Stimulated activated CD4-positive, alpha-beta T cell treated with anti-CD3 and anti-CD28 coated beads, Interleukin-15, amount 100 ng/mL, for 48 hours (primary cell): ENCODE results near the gene ARVCF.

ENCODE experiments used
- DNase-seq, 2 donors: peaks; one replicate each; pipeline ENCODE4 v3.0.0-alpha.2; 2020; ENCODE audit warnings: low read depth in 2 of 2

The ARVCF gene

GRCh38 chr22:20054034-20054427 lies 37.4 kb upstream of the ARVCF start:
- no peak for DNase-seq

GRCh38 chr22:20053407-20054033 lies 36.9 kb upstream of the ARVCF start:
- no peak for DNase-seq

- DNase-seq: no peak
Observed at GRCh38 chr22:20052309-20053259, 36.0 kb upstream of the ARVCF start.

GRCh38 chr22:20051927-20052308 lies 35.3 kb upstream of the ARVCF start:
- no peak for DNase-seq

GRCh38 chr22:20046730-20047129 lies 30.1 kb upstream of the ARVCF start:
- DNase-seq: no peak

GRCh38 chr22:20044495-20045151 lies 28.0 kb upstream of the ARVCF start:
- no peak for DNase-seq

GRCh38 chr22:20043997-20044342 lies 27.3 kb upstream of the ARVCF start:
- DNase-seq: no peak

- DNase-seq: no peak
Observed at GRCh38 chr22:20043057-20043996, 26.7 kb upstream of the ARVCF start.

- DNase-seq: no peak
Observed at GRCh38 chr22:20040327-20041200, 23.9 kb upstream of the ARVCF start.

GRCh38 chr22:20039683-20040325 lies 23.2 kb upstream of the ARVCF start:
- no peak for DNase-seq

- DNase-seq: no peak
Observed at GRCh38 chr22:20038574-20038973, 22.0 kb upstream of the ARVCF start.

- no peak for DNase-seq
Observed at GRCh38 chr22:20037419-20037818, 20.8 kb upstream of the ARVCF start.

- no peak for DNase-seq
Observed at GRCh38 chr22:20036535-20037392, 20.1 kb upstream of the ARVCF start.

- no peak for DNase-seq
Observed at GRCh38 chr22:20036084-20036482, 19.5 kb upstream of the ARVCF start.

GRCh38 chr22:20035375-20036083 lies 18.9 kb upstream of the ARVCF start:
- DNase-seq: no peak

- DNase-seq: no peak
Observed at GRCh38 chr22:20034143-20034542, 17.5 kb upstream of the ARVCF start.

GRCh38 chr22:20033045-20033706 lies 16.6 kb upstream of the ARVCF start:
- DNase-seq: no peak

- no peak for DNase-seq
Observed at GRCh38 chr22:20032407-20032991, 15.9 kb upstream of the ARVCF start.
